HFF-Myc (cell line): Measurements from ENCODE around the gene LRP2BP.

Source experiments
- DNase-seq: peaks from one replicate; pipeline ENCODE4 v3.0.0-alpha.2; 2011; ENCODE audit warnings: low read depth; ENCODE audit errors: extremely low read depth
- H3K4me3 ChIP-seq: replicated peaks from 2 replicates; pipeline ENCODE4 v1.5.1; 2011; ENCODE audit warnings: low read depth, mild to moderate bottlenecking, control low read depth, low read length
- TF ChIP-seq, protein P1 (sequence below): IDR thresholded peaks from 2 replicates; pipeline ENCODE4 v1.5.1; 2012; ENCODE audit warnings: mild to moderate bottlenecking, low read depth, low read length, control low read depth; ENCODE audit errors: missing control alignments

The LRP2BP gene

DNA sequence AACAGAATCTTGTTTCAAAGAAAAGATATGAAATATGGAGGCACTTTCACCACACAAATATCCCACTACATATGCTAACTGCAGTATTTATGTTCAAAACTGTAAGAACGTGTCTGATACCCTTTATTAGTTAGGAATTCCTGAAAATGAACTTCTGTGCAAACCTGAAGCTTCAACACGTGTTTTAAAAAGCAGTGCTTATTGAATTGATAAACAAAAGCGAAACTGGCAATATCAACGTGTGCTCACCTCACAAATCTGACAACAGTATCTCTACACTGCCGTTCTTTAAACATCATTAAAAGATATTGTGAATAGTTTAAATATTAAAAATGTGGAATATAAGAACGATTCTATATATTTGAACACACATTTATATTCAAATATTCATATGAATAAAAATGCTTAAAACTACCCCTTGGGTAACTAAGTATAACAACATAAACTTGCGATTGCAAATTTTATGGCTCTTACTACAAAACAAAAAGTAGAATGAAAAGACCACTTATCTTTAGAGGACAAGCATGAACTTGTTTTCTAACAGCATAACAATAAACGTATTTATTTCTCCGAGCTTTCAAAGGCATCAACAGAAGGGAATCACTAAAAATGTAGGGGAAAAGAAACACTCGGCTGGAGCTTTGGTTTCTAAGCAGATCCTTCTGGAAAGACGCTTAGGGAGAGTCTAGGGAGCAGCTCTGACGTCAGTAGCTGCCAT lies at the start of gene LRP2BP:
TSS of gene LRP2BP (minus strand) at position 687 of the 718 bp plus-strand sequence. CDS start 17,738 bp downstream, outside the sequence.
- peak within 1 kb of the TSS; percentile 64 for H3K4me3 ChIP-seq
- DNase-seq = no peak

GRCh38 chr4:185445209-185445608 lies 49.5 kb upstream of the LRP2BP start:
- TF ChIP-seq, protein P1, sequence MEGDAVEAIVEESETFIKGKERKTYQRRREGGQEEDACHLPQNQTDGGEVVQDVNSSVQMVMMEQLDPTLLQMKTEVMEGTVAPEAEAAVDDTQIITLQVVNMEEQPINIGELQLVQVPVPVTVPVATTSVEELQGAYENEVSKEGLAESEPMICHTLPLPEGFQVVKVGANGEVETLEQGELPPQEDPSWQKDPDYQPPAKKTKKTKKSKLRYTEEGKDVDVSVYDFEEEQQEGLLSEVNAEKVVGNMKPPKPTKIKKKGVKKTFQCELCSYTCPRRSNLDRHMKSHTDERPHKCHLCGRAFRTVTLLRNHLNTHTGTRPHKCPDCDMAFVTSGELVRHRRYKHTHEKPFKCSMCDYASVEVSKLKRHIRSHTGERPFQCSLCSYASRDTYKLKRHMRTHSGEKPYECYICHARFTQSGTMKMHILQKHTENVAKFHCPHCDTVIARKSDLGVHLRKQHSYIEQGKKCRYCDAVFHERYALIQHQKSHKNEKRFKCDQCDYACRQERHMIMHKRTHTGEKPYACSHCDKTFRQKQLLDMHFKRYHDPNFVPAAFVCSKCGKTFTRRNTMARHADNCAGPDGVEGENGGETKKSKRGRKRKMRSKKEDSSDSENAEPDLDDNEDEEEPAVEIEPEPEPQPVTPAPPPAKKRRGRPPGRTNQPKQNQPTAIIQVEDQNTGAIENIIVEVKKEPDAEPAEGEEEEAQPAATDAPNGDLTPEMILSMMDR = no peak
- DNase-seq = no peak

More for the DNA sequence above, at the start of gene LRP2BP:
- TF ChIP-seq, protein P1 = no peak

GRCh38 chr4:185441479-185441878 lies 45.8 kb upstream of the LRP2BP start:
- TF ChIP-seq, protein P1 = no peak
- no peak overlapping the region for H3K4me3 ChIP-seq
- no peak for DNase-seq

More at GRCh38 chr4:185445209-185445608, 49.5 kb upstream of the LRP2BP start:
- H3K4me3 ChIP-seq = no peak overlapping the region

- no peak overlapping the region for H3K4me3 ChIP-seq
- TF ChIP-seq, protein P1 = no peak
- no peak for DNase-seq
Observed at GRCh38 chr4:185437809-185438208, 42.1 kb upstream of the LRP2BP start.

DNA sequence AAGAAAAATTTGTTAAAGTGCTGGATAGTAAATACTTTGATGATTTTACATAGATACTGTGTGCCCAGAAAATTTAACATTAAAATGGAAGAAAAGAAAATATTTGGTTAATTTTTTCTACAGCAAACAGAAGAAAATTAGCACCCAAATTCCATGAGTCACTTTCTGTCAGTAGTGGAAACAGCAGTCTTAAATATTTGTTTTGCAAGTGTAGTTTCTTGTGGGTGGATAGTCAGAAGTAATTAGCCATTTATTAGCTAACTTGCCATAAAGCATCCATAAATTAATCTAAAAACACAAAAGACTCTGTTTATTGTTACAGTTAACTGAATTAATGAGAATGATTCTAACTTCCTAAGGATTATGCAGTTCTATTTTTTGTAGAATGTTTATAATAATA lies 39.7 kb upstream of the LRP2BP start:
- DNase-seq = no peak
- TF ChIP-seq, protein P1 = no peak
- H3K4me3 ChIP-seq = no peak overlapping the region

DNA sequence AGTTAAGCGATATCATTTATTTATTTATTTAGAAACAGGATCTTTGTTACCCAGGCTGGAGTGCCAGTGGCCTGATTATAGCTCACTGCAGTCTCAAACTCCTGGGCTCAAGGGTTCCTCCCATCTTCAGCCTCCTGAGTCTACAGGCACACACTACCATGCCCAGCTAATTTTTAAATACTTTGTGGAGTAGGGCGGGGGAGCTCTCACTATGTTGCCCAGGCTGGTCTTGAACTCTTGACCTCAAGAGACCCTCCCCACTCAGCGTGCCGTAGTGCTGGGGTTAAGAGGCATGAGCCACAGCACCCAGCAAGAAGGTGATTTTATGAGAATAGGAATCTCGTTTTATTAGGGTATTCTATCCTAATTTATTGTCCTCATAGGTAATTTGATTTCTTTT lies 33.9 kb upstream of the LRP2BP start:
- DNase-seq = no peak
- TF ChIP-seq, protein P1 = no peak
- H3K4me3 ChIP-seq = no peak overlapping the region
